Measurements from ENCODE around the gene NEDD8.

GRCh38 chr14:24189059-24189375, 43.1 kb downstream of the NEDD8 start:
- no peak for TF ChIP-seq ZNF274 (IDR thresholded peaks at IDR 0.05; ENCODE audit: low read depth, low read length)
- no peak for TF ChIP-seq YY1 (IDR thresholded peaks at IDR 0.05; ENCODE audit: insufficient read depth, insufficient read length)
- no peak for TF ChIP-seq SUZ12 (IDR thresholded peaks at IDR 0.05; ENCODE audit: extremely low read depth, insufficient read depth, insufficient read length)

Measured in NT2/D1 (cell line).